Keratinocyte (primary cell): ENCODE data around the gene AKR1C2.

Experiments used
- CTCF ChIP-seq, 3 experiments: IDR thresholded peaks in 1 of 3; conservative IDR thresholded peaks in 1 of 3; optimal IDR thresholded peaks in 1 of 3; 2 replicates in 2 of 3; 3 replicates in 1 of 3; pipeline versions ENCODE3 to v1.5.1; 2011; ENCODE audit warnings: low read length in 3 of 3, mild to moderate bottlenecking in 3 of 3, moderate library complexity in 2 of 3, control low read depth in 1 of 3, inconsistent platforms in 1 of 3; ENCODE audit not compliant: insufficient read depth in 2 of 3; ENCODE audit errors: extremely low read depth in 1 of 3
- EZH2 ChIP-seq: IDR thresholded peaks from one replicate; pipeline ENCODE4 v1.6.1; 2012; ENCODE audit warnings: inconsistent platforms, mild to moderate bottlenecking, low read length, moderate library complexity

- TF ChIP-seq CTCF (optimal IDR thresholded peaks at IDR 0.05 in 1 of 3, IDR thresholded peaks at IDR 0.05 in 1 of 3, conservative IDR thresholded peaks at IDR 0.05 in 1 of 3; ENCODE audit: extremely low read depth in 1 of 3, insufficient read depth in 2 of 3, low read length in 3 of 3) = no peak
- TF ChIP-seq EZH2 = no peak
These were observed 19.6 kb upstream of the AKR1C2 start for GRCh38 chr10:5023177-5023805.
